Erythroblast (primary cell): Measurements from ENCODE around the gene SLC9A3.

Source experiments
- GATA1 ChIP-seq: IDR thresholded peaks from 2 replicates; pipeline ENCODE4 v1.6.1; 2011; ENCODE audit warnings: low read depth, mild to moderate bottlenecking, control low read depth, low read length, moderate library complexity
- POLR2A ChIP-seq: IDR thresholded peaks from 2 replicates; pipeline ENCODE4 v1.6.1; 2011; ENCODE audit warnings: mild to moderate bottlenecking, low read length

GRCh38 chr5:573976-574375 lies 49.7 kb upstream of the SLC9A3 start:
- TF ChIP-seq POLR2A (no peak), GATA1 (no peak)
